Natural killer cell (primary cell): Measurements from ENCODE around the gene SC5D. TPM values are rescaled to one million over a fixed set of nuclear protein-coding genes. Genes with fewer than 3 reads are reported as not detected.

Experiments
- ATAC-seq, 3 donors: fragments of 150-1000 bp in 2 of 3; fragments of 200-7000 bp in 1 of 3; cut with Tn5 transposase; 1 replicate in 1 of 3; 2 replicates in 2 of 3; pipeline ENCODE4 v1.10.0; 2021; ENCODE audit warnings: mild to moderate bottlenecking in 2 of 3, moderate library complexity in 2 of 3
- DNase-seq, 2 donors: peaks; one replicate each; pipeline versions ENCODE4 v3.0.0 to v3.0.0-alpha.2; 2013 to 2021; ENCODE audit warnings: mixed read lengths in 1 of 2
- H3K27ac ChIP-seq: one replicate; pipeline ENCODE4 v1.5.1; 2013; ENCODE audit warnings: mild to moderate bottlenecking, low read length
- H3K27me3 ChIP-seq: one replicate; pipeline ENCODE4 v1.6.1; 2013; ENCODE audit warnings: low read length; ENCODE audit not compliant: control insufficient read depth, insufficient read depth
- H3K36me3 ChIP-seq: one replicate; pipeline ENCODE4 v1.6.1; 2013; ENCODE audit warnings: low read length; ENCODE audit not compliant: control insufficient read depth, insufficient read depth
- H3K4me1 ChIP-seq: one replicate; pipeline ENCODE4 v1.6.1; 2013; ENCODE audit warnings: low read length; ENCODE audit not compliant: control insufficient read depth, insufficient read depth
- H3K4me3 ChIP-seq: one replicate; pipeline ENCODE4 v1.5.1; 2013; ENCODE audit warnings: low read length
- H3K9me3 ChIP-seq: one replicate; pipeline ENCODE4 v1.6.1; 2013; ENCODE audit warnings: low read length; ENCODE audit not compliant: control insufficient read depth, insufficient read depth
- H3K27ac Mint-ChIP-seq, 2 donors: one replicate each; pipeline ENCODE4 v1.8.0; 2022; ENCODE audit warnings: mild to moderate bottlenecking in 2 of 2, mixed read lengths in 2 of 2, moderate library complexity in 1 of 2
- H3K27me3 Mint-ChIP-seq, 2 donors: one replicate each; pipeline ENCODE4 v1.8.0; 2022; ENCODE audit warnings: low read depth in 2 of 2, mixed read lengths in 2 of 2
- H3K36me3 Mint-ChIP-seq: one replicate; pipeline ENCODE4 v1.8.0; 2022; ENCODE audit warnings: mixed read lengths
- H3K4me1 Mint-ChIP-seq, 2 donors: one replicate each; pipeline ENCODE4 v1.8.0; 2022; ENCODE audit warnings: mixed read lengths in 2 of 2
- H3K4me3 Mint-ChIP-seq: one replicate; pipeline ENCODE4 v1.8.0; 2022; ENCODE audit warnings: mild to moderate bottlenecking, moderate library complexity, mixed read lengths
- H3K9me3 Mint-ChIP-seq, 2 donors: one replicate each; pipeline ENCODE4 v1.8.0; 2022; ENCODE audit warnings: mixed read lengths in 2 of 2
- WGBS: methylation state at CpG from one replicate; pipeline ENCODE4 v1.1.7; 2013; ENCODE audit warnings: missing lambda C conversion rate; ENCODE audit not compliant: insufficient coverage; 5-methylcytosine and 5-hydroxymethylcytosine counted together
- intact Hi-C: fragments of 100-400 bp; cut with micrococcal nuclease; formaldehyde crosslinking; loops from one replicate; pipeline ENCODE4 v1.14.2; 2022
- total RNA-seq, 4 donors: library from RNA; stranded (reverse); fragments of 120-200 nt in 1 of 4; gene quantifications; one replicate each; pipeline versions ENCODE4 v1.2.3 to v1.2.4, GENCODE V29; 2013 to 2022
- TF ChIP-seq, protein P1 (sequence below): fragments of 200-600 bp; IDR thresholded peaks from one replicate; pipeline ENCODE4 v1.8.0; 2022; ENCODE audit warnings: antibody characterized with exemption

The SC5D gene
- total RNA-seq, 3 donors from 2014 or later (not counting 1 experiment from before 2014, with no cell fraction given), result 17.2 to 18.6 (median 17.2) TPM

DNA sequence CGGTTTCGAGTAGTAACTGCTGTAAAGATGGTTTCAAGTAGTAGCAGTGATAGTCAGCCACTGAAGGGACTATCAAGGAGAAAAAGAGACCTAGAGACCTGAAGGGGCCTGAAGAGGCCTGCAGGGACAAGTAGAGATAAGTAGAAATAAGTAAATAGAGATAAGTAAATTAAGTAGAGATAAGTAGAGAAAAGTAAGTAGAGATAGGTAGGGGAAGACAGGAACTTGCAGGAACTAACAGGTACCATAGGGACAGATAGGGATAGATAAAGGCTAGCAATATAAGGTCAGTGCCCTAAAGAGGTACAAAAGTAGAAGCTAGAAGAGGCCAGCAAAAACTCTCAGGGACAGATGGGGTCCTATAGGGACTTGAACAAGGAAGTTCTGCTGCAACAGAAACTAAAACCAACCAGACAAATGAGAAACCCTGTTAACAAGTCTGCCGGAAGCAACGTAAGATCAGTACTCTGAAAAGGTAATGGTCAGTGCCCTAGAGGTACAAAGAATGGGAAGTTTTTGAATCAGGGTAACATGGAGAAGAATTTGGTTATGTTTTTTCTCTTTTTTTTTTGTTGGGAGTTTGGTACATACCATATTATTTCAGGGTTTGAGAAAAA lies 9.6 kb upstream of the SC5D start:
- H3K4me3 ChIP-seq, result no peak overlapping the region
- ATAC-seq (no peak), DNase-seq (no peak)
- H3K36me3 ChIP-seq, result no peaks in the 10 kb centered on the region
- no peaks in the 10 kb centered on the region for H3K4me1 ChIP-seq
- no peaks in the 10 kb centered on the region for H3K9me3 ChIP-seq
- Mint-ChIP-seq H3K9me3 (no peaks in the 10 kb centered on the region), H3K4me3 (no peak overlapping the region), H3K4me1 (no peaks in the 10 kb centered on the region), H3K27ac (no peak overlapping the region), H3K27me3 (peaks cover 47 to 62% of the 10 kb centered on the region in 2 donors), H3K36me3 (peaks cover 8% of the 10 kb centered on the region)
- intact Hi-C loops, result no loop called here
- TF ChIP-seq, protein P1, sequence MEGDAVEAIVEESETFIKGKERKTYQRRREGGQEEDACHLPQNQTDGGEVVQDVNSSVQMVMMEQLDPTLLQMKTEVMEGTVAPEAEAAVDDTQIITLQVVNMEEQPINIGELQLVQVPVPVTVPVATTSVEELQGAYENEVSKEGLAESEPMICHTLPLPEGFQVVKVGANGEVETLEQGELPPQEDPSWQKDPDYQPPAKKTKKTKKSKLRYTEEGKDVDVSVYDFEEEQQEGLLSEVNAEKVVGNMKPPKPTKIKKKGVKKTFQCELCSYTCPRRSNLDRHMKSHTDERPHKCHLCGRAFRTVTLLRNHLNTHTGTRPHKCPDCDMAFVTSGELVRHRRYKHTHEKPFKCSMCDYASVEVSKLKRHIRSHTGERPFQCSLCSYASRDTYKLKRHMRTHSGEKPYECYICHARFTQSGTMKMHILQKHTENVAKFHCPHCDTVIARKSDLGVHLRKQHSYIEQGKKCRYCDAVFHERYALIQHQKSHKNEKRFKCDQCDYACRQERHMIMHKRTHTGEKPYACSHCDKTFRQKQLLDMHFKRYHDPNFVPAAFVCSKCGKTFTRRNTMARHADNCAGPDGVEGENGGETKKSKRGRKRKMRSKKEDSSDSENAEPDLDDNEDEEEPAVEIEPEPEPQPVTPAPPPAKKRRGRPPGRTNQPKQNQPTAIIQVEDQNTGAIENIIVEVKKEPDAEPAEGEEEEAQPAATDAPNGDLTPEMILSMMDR, result no peak
- H3K27ac ChIP-seq, result no peak overlapping the region
- no peaks in the 10 kb centered on the region for H3K27me3 ChIP-seq
- 90% methylated on average over 4 of the region's 4 CpGs for WGBS

DNA sequence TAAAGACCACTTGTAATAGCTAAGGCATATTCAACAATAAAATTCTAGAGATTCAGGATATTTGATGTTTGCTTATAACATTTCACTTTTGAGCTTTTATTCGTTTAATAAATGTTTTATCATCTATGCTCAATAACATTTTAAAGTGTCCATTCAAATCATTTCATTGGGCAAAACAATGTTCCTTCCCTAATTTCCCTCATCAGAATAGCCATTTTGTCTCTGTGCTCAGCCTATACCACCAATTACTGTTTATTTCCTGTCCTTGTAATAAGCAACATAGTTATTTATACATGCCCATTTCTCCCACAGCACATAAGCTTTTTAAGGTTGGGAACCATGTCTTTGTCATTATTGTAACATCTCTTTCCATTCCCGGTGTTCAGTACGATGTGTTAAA lies 1.3 kb upstream of the SC5D start:
- peak in 1 of 2 donors; percentile 13 for DNase-seq
- intact Hi-C loops, result no loop called here
- Mint-ChIP-seq H3K9me3 (no peaks in the 10 kb centered on the region), H3K36me3 (no peaks in the 10 kb centered on the region), H3K4me3 (peak overlapping the region; percentile 52), H3K27me3 (peaks cover 4 to 8% of the 10 kb centered on the region in 2 donors), H3K4me1 (peaks cover 23 to 34% of the 10 kb centered on the region in 2 donors), H3K27ac (peak overlapping the region; percentile 96 to 99)
- Histone ChIP-seq H3K4me1 (peaks cover 10% of the 10 kb centered on the region), H3K9me3 (no peaks in the 10 kb centered on the region), H3K36me3 (no peaks in the 10 kb centered on the region), H3K27me3 (no peaks in the 10 kb centered on the region), H3K27ac (no peak overlapping the region), H3K4me3 (no peak overlapping the region)
- 100% methylated on average over 1 of the region's 3 CpGs for WGBS
- TF ChIP-seq, protein P1, result no peak
- no peak for ATAC-seq

DNA sequence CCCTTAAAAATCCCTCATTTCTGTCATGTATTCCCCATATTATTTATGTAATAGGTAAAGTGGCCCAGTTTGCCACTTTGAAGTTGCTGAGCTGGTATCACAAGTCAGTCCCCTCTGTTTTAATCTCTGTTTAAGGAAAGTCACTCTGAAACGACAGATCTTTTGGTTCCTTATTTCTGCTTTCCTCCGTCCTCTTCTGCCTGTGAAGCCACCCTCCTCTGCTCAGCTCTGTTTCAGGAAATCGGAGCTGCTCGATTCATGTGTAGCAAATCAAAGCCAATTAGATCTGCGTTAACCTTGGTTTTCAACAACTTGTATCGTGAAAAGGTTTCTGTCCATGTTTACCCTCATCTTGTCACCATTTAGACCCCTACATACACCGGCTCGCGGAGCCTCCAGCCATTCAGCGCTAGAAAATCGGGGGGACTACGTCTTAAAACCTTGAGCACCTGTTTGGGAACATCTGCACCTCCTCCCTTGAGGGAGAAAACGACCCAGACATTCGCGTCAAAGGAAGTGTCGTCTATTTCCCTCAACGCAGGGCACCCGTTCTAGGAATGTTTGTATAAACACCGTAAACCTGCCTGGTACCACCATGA lies 576 bp upstream of the SC5D start:
- Histone ChIP-seq H3K4me3 (peak overlapping the region; percentile 63), H3K4me1 (peaks cover 10% of the 10 kb centered on the region), H3K9me3 (no peaks in the 10 kb centered on the region), H3K27me3 (no peaks in the 10 kb centered on the region), H3K27ac (peak overlapping the region; percentile 89), H3K36me3 (no peaks in the 10 kb centered on the region)
- Mint-ChIP-seq H3K27me3 (peaks cover 0 to 4% of the 10 kb centered on the region in 2 donors), H3K36me3 (no peaks in the 10 kb centered on the region), H3K4me3 (peak overlapping the region; percentile 97), H3K27ac (peak overlapping the region; percentile 96 to 99), H3K4me1 (peaks cover 26 to 36% of the 10 kb centered on the region in 2 donors), H3K9me3 (no peaks in the 10 kb centered on the region)
- peak in 1 of 3 donors; percentile 8 for ATAC-seq
- DNase-seq, result no peak
- TF ChIP-seq, protein P1, result no peak
- under 1% methylated on average over 19 of the region's 19 CpGs for WGBS
- intact Hi-C loops, result loop anchor here (2.0 kb wide), 1 partner anchor 161 kb away; the partner anchor contains the start of genes SORL1 and SORL1-AS1
